ENCODE results near the gene FOXP3. TPM values are rescaled to one million over a fixed set of nuclear protein-coding genes. Genes with fewer than 3 reads are reported as not detected.

Gene FOXP3
- total RNA-seq, 1 experiment from 2014 or later, result 0.68 TPM

GRCh38 chrX:49210406-49210805, 54.1 kb downstream of the FOXP3 start:
- no peak overlapping the region for H3K9ac ChIP-seq (ENCODE audit: extremely low read depth, insufficient read length, low read length)
- no peak for DNase-seq
- H3K79me1 ChIP-seq (ENCODE audit: insufficient read depth, low read depth, low read length, poor library complexity, severe bottlenecking), result no peaks in the 10 kb centered on the region
- H2BK20ac ChIP-seq (ENCODE audit: low read depth, low read length, poor library complexity, severe bottlenecking), result no peak overlapping the region
- Mint-ChIP-seq H3K27ac (no peak overlapping the region), H3K4me1 (peaks cover 0 to 8% of the 10 kb centered on the region in 2 experiments; a peak in 2 of 4 replicates), H3K9me3 (peaks cover 67 to 85% of the 10 kb centered on the region in 2 experiments), H3K4me3 (no peak overlapping the region), H3K27me3 (ENCODE audit: low read depth) (peaks cover 7% of the 10 kb centered on the region), H3K36me3 (ENCODE audit: insufficient read depth in 1 of 3, low read depth in 3 of 3) (peaks cover 0 to 7% (median 4%) of the 10 kb centered on the region in 3 experiments; a peak in 2 of 7 replicates)
- no CpG with 5 or more reads among the region's 8 CpGs for WGBS (ENCODE audit: extremely low coverage, insufficient read length, low lambda C conversion rate)
- H3K27ac ChIP-seq (ENCODE audit: insufficient read length, low read depth, low read length), result no peak overlapping the region
- peaks cover 36% of the 10 kb centered on the region for H3K9me3 ChIP-seq (ENCODE audit: control insufficient read depth, low read depth, low read length)
- H4K8ac ChIP-seq (replicated peaks; ENCODE audit: insufficient read length, low read depth, low read length), result no peak overlapping the region
- H2AFZ ChIP-seq (ENCODE audit: low read length), result no peak overlapping the region
- no peaks in the 10 kb centered on the region for H3K27me3 ChIP-seq (ENCODE audit: insufficient read depth, low read length)
- H4K20me1 ChIP-seq (ENCODE audit: control insufficient read depth, insufficient read depth, insufficient read length), result no peaks in the 10 kb centered on the region
- H3K4me2 ChIP-seq (ENCODE audit: insufficient read depth, insufficient read length, low read length), result no peak overlapping the region
- H3K23me2 ChIP-seq (ENCODE audit: insufficient read length, low read depth, low read length, poor library complexity, severe bottlenecking), result no peaks in the 10 kb centered on the region
- no peak overlapping the region for H2BK12ac ChIP-seq (ENCODE audit: insufficient read length, low read depth, low read length)
- no peak overlapping the region for H4K91ac ChIP-seq (ENCODE audit: insufficient read length, low read depth, low read length)
- no peaks in the 10 kb centered on the region for H3K79me2 ChIP-seq (ENCODE audit: insufficient read depth, low read length)
- no peak overlapping the region for H3T11ph ChIP-seq (ENCODE audit: low read length)
- no peak overlapping the region for H3K18ac ChIP-seq (ENCODE audit: insufficient read length, low read depth, low read length)
- H4K5ac ChIP-seq (ENCODE audit: insufficient read length, low read depth, low read length), result no peak overlapping the region
- no peak overlapping the region for H3K56ac ChIP-seq (ENCODE audit: insufficient read length, low read depth, low read length)
- H3K4me1 ChIP-seq (ENCODE audit: insufficient read depth, low read length), result no peaks in the 10 kb centered on the region
- no peak overlapping the region for H2BK120ac ChIP-seq (ENCODE audit: low read depth, low read length, poor library complexity, severe bottlenecking)
- TF ChIP-seq, protein P1, sequence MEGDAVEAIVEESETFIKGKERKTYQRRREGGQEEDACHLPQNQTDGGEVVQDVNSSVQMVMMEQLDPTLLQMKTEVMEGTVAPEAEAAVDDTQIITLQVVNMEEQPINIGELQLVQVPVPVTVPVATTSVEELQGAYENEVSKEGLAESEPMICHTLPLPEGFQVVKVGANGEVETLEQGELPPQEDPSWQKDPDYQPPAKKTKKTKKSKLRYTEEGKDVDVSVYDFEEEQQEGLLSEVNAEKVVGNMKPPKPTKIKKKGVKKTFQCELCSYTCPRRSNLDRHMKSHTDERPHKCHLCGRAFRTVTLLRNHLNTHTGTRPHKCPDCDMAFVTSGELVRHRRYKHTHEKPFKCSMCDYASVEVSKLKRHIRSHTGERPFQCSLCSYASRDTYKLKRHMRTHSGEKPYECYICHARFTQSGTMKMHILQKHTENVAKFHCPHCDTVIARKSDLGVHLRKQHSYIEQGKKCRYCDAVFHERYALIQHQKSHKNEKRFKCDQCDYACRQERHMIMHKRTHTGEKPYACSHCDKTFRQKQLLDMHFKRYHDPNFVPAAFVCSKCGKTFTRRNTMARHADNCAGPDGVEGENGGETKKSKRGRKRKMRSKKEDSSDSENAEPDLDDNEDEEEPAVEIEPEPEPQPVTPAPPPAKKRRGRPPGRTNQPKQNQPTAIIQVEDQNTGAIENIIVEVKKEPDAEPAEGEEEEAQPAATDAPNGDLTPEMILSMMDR (conservative IDR thresholded peaks at IDR 0.05), result no peak
- H3K23ac ChIP-seq (ENCODE audit: insufficient read length, low read depth, low read length), result no peak overlapping the region
- H2AK5ac ChIP-seq (ENCODE audit: insufficient read length, low read length), result no peak overlapping the region
- H2BK15ac ChIP-seq (ENCODE audit: low read depth, low read length), result no peak overlapping the region
- H3K4ac ChIP-seq (ENCODE audit: low read depth, low read length), result no peak overlapping the region
- no peak overlapping the region for H3K14ac ChIP-seq (ENCODE audit: insufficient read depth, low read length)
- H2BK5ac ChIP-seq (ENCODE audit: insufficient read length, low read length), result no peak overlapping the region
